Fibroblast of mammary gland (primary cell): Measurements from ENCODE around the gene EXOC1.
A peak's percentile ranks its signal among the peaks of the same experiment; 100 is the strongest.

Experiments used
- DNase-seq: peaks from one replicate; pipeline ENCODE4 v3.0.0-alpha.2; 2010; ENCODE audit warnings: low read depth
- H3K4me3 ChIP-seq: 2 replicates; pipeline ENCODE4 v1.5.1; 2011; ENCODE audit warnings: low read depth, mild to moderate bottlenecking, low read length, moderate library complexity; ENCODE audit not compliant: control insufficient read depth
- TF ChIP-seq, protein P1 (sequence below): conservative IDR thresholded peaks from 2 replicates; pipeline ENCODE4 v1.5.1; 2011; ENCODE audit warnings: low read depth, low read length, inconsistent platforms; ENCODE audit not compliant: control insufficient read depth, insufficient read depth

The EXOC1 gene

DNA sequence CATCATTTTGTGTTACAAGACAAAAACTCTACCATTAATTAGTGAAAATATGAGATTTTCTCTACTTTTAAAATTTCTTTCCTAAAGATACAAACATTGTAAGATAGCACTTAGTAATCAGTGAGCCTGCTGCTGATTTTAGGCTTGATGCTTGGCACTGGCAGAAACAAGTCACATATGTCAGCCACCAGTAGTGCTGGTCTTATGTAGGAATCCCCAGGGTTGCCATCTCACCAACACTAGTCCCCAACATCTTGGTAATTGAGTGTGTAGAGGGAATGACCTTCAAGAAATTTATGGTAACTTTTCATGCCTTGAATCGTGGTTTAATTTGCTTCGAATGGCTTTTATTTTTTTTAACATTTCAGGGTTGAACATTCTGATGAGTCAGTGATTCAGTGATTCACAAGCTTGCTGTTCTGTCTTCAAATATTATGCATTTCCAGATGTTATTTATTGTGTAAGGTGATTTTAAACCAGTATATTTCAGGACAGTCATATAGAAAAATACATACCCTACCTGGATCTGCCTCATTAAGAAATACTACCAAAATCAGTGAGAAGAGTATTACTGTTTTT is 11.9 kb downstream of the EXOC1 start:
- DNase-seq: peak; percentile 82
- H3K4me3 ChIP-seq: peak overlapping the region; percentile 19
- TF ChIP-seq, protein P1, sequence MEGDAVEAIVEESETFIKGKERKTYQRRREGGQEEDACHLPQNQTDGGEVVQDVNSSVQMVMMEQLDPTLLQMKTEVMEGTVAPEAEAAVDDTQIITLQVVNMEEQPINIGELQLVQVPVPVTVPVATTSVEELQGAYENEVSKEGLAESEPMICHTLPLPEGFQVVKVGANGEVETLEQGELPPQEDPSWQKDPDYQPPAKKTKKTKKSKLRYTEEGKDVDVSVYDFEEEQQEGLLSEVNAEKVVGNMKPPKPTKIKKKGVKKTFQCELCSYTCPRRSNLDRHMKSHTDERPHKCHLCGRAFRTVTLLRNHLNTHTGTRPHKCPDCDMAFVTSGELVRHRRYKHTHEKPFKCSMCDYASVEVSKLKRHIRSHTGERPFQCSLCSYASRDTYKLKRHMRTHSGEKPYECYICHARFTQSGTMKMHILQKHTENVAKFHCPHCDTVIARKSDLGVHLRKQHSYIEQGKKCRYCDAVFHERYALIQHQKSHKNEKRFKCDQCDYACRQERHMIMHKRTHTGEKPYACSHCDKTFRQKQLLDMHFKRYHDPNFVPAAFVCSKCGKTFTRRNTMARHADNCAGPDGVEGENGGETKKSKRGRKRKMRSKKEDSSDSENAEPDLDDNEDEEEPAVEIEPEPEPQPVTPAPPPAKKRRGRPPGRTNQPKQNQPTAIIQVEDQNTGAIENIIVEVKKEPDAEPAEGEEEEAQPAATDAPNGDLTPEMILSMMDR: no peak

DNA sequence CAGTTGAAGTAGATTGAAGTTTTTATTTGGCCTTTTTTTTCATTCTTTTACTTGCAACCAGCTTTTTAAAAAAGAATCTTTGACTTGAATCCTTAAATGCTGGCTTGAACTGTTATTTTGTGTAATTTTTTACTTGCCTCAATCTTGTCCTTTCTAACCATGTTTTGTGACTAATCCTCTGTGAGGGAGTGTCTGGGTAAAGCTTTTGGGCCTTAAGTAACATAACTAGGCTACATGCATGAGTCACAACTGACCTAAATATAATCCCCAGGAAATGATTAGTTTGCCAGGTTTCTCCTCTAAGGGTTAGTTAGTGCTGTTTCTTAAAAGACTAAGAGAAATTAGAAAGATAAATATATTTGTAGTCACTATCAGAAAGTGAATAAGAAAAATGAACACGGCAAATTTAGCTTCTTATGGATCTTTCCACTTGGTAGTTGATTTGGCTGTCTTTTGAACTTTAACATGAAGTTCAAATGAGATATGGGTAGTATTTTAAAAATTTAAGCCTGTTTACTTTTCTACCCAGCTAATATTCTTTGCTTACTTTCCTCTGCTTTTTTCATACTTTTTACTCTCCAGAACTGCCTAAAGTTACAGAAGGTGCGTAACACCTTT is 13.0 kb downstream of the EXOC1 start:
- H3K4me3 ChIP-seq: peak overlapping the region; percentile 19
- DNase-seq: peak; percentile 97
- TF ChIP-seq, protein P1: no peak

GRCh38 chr4:55866973-55867574 is 13.6 kb downstream of the EXOC1 start:
- DNase-seq: peak; percentile 77
- no peak overlapping the region for H3K4me3 ChIP-seq
- TF ChIP-seq, protein P1: peak; percentile 90

GRCh38 chr4:55868581-55869090 is 15.2 kb downstream of the EXOC1 start:
- no peak overlapping the region for H3K4me3 ChIP-seq
- TF ChIP-seq, protein P1: no peak
- DNase-seq: no peak

- TF ChIP-seq, protein P1: no peak
- H3K4me3 ChIP-seq: no peak overlapping the region
- DNase-seq: peak; percentile 23
These were observed 17.9 kb downstream of the EXOC1 start for GRCh38 chr4:55871299-55871800.

GRCh38 chr4:55874831-55875230 is 21.4 kb downstream of the EXOC1 start:
- TF ChIP-seq, protein P1: no peak
- no peak for DNase-seq
- no peak overlapping the region for H3K4me3 ChIP-seq
